Parathyroid adenoma (tissue), 2 donors: ENCODE data around the gene TP53INP2.
"Not testable (repeated sequence)": the region's sequence is repeated elsewhere in the genome, so short reads cannot be mapped to it uniquely, and the experiment has no call there.

Experiments
- H2AFZ ChIP-seq: fragments of 300-600 bp; sonication (generic); one replicate; pipeline ENCODE4 v1.7.0; 2017; ENCODE audit warnings: antibody characterized with exemption, mild to moderate bottlenecking
- H3K27ac ChIP-seq: fragments of 300-600 bp; sonication (generic); one replicate; pipeline ENCODE4 v1.7.0; 2017
- H3K27me3 ChIP-seq: fragments of 300-600 bp; sonication (generic); one replicate; pipeline ENCODE4 v1.7.0; 2017; ENCODE audit warnings: low read length; ENCODE audit not compliant: control insufficient read depth, insufficient read depth
- H3K36me3 ChIP-seq: fragments of 300-600 bp; sonication (generic); one replicate; pipeline ENCODE4 v1.7.0; 2017; ENCODE audit warnings: low read length; ENCODE audit not compliant: control insufficient read depth, insufficient read depth
- H3K4me1 ChIP-seq: fragments of 300-600 bp; sonication (generic); one replicate; pipeline ENCODE4 v1.7.0; 2017; ENCODE audit warnings: control low read depth
- H3K4me2 ChIP-seq: fragments of 300-600 bp; sonication (generic); one replicate; pipeline ENCODE4 v1.7.0; 2017; ENCODE audit warnings: low read length
- H3K4me3 ChIP-seq: fragments of 300-600 bp; sonication (generic); one replicate; pipeline ENCODE4 v1.7.0; 2017; ENCODE audit warnings: low read depth, low read length
- H3K79me2 ChIP-seq: fragments of 300-600 bp; sonication (generic); one replicate; pipeline ENCODE4 v1.7.0; 2017; ENCODE audit warnings: control low read depth
- H3K9ac ChIP-seq: fragments of 300-600 bp; sonication (generic); one replicate; pipeline ENCODE4 v1.7.0; 2017; ENCODE audit warnings: mild to moderate bottlenecking
- H3K9me3 ChIP-seq: fragments of 300-600 bp; sonication (generic); one replicate; pipeline ENCODE4 v1.7.0; 2017; ENCODE audit warnings: low read length; ENCODE audit not compliant: control insufficient read depth
- TF ChIP-seq, protein P1 (sequence below): fragments of 300-600 bp; sonication (generic); IDR thresholded peaks from one replicate; pipeline ENCODE4 v1.7.0; 2017; ENCODE audit warnings: antibody characterized with exemption, mild to moderate bottlenecking
- donor health status: primary hyperparathyroidism.

TP53INP2 gene

DNA sequence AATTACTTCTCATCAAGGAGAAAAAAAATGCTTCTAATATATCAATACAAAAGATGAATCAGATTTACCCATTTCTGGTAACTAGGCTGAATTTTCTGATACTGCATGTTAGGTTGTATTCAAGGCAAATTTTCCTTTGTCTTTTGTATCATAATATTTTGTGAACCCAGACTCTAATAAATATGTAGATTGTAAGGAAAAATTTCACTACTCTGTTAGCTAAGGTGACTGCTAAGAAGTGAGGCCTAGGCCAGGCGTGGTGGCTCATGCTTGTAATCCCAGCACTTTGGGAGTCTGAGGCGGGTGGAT is 12.7 kb downstream of the TP53INP2 start:
- no peaks in the 10 kb centered on the region for H3K9me3 ChIP-seq
- no peaks in the 10 kb centered on the region for H3K79me2 ChIP-seq
- TF ChIP-seq, protein P1, sequence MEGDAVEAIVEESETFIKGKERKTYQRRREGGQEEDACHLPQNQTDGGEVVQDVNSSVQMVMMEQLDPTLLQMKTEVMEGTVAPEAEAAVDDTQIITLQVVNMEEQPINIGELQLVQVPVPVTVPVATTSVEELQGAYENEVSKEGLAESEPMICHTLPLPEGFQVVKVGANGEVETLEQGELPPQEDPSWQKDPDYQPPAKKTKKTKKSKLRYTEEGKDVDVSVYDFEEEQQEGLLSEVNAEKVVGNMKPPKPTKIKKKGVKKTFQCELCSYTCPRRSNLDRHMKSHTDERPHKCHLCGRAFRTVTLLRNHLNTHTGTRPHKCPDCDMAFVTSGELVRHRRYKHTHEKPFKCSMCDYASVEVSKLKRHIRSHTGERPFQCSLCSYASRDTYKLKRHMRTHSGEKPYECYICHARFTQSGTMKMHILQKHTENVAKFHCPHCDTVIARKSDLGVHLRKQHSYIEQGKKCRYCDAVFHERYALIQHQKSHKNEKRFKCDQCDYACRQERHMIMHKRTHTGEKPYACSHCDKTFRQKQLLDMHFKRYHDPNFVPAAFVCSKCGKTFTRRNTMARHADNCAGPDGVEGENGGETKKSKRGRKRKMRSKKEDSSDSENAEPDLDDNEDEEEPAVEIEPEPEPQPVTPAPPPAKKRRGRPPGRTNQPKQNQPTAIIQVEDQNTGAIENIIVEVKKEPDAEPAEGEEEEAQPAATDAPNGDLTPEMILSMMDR: no peak
- no peak overlapping the region for H3K9ac ChIP-seq
- H3K4me1 ChIP-seq: no peaks in the 10 kb centered on the region
- no peak overlapping the region for H2AFZ ChIP-seq
- no peak overlapping the region for H3K4me3 ChIP-seq
- no peak overlapping the region for H3K27ac ChIP-seq
- H3K4me2 ChIP-seq: no peak overlapping the region
- H3K27me3 ChIP-seq: no peaks in the 10 kb centered on the region
- H3K36me3 ChIP-seq: no peaks in the 10 kb centered on the region

DNA sequence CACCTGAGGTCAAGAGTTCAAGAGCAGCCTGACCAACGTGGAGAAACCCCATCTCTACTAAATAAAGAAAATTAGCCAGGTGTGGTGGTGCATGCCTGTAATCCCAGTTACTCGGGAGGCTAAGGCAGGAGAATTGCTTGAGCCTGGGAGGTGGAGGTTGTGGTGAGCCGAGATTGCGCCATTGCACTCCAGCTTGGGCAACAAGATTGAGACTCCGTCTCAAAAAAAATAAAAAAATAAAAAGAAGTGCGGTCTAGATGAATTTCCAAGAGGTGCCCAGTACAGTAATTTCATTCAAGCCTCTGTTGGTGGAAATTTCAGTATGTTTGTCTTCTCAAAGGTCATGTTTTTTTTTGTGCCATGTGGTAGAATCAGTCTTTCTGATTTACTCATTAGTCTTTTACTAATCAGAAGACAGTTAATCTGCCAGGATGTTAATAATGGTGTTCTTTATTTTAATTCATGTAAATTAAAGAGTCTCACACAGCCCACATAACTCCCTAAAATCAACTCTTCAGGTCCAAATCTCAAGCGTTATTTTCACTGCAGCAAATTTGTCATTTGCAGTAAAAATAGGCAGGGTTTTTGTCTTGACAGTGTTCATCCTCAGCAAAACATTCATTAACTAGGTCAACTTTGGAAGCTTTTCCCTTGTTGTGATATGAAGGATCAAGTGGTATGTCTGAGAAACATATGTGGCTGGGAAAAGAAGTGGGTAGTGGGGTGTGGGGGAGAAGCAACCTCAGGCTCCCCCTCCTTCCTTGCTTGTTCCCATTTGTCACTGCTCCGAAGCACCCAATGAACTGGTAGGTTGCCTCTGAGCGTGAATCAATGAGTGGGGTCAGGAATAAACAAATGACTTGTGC is 13.3 kb downstream of the TP53INP2 start:
- H3K27me3 ChIP-seq: no peaks in the 10 kb centered on the region
- no peaks in the 10 kb centered on the region for H3K36me3 ChIP-seq
- no peak overlapping the region for H2AFZ ChIP-seq
- H3K9ac ChIP-seq: no peak overlapping the region
- H3K79me2 ChIP-seq: no peaks in the 10 kb centered on the region
- H3K4me1 ChIP-seq: no peaks in the 10 kb centered on the region
- H3K4me2 ChIP-seq: no peak overlapping the region
- no peaks in the 10 kb centered on the region for H3K9me3 ChIP-seq
- no peak overlapping the region for H3K27ac ChIP-seq
- H3K4me3 ChIP-seq: no peak overlapping the region
- TF ChIP-seq, protein P1: no peak

DNA sequence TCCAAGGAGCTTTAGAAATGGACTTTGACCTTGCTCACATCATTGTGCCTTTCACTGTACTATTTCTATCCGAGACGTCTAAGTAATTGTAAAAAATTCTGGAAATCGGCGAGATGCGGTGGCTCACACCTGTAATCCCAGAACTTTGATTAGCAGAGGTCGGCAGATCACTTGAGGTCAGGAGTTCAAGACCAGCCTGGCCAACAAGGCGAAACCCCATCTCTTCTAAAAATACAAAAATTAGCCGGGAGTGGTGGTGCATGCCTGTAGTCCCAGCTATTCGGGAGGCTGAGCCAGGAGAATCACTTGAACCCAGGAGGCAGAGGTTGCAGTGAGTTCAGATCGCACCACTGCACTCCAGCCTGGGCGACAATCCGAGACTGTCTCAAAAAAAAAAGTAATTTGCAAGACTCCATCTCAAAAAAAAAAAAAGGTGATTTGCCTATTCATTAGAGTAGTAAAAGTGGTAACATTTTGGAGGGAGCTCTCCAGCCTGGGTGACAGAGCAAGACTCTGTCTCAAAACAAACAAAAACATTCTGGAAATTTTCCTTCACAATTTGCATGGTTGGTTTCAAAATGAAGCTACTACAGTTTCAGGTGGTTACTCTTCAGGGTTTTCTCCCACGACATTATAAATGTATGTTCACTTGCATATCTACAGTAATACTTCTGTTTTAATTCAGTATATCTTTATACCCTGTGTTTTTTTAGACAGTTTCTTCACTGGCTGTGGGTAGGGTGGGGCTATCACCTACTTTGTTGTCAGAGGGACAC is 15.3 kb downstream of the TP53INP2 start:
- not testable (repeated sequence) for H3K27me3 ChIP-seq, H3K36me3 ChIP-seq, H3K27ac ChIP-seq, H2AFZ ChIP-seq, H3K4me1 ChIP-seq, H3K4me2 ChIP-seq, H3K9me3 ChIP-seq, H3K9ac ChIP-seq, H3K79me2 ChIP-seq, H3K4me3 ChIP-seq

DNA sequence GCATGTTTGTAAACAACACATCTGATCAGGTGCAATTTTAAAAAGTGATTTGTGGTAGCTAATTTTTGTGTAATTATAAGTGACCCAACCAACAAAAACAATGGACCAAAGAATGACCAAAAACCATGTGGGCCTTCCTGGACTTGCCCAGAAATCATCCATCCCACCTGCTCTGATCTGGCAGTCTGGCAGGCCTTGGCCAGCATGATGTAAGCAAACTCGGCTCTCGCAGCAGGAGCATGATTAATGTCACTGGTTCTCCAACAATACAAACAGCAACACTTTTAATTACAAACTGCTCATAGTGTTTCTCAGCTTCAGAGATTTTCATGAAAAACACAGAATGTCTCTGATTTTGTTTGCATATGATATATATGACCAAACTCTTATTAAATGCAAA is 16.1 kb downstream of the TP53INP2 start:
- H3K4me1 ChIP-seq: no peaks in the 10 kb centered on the region
- H3K4me3 ChIP-seq: no peak overlapping the region
- H3K27ac ChIP-seq: no peak overlapping the region
- no peak overlapping the region for H2AFZ ChIP-seq
- H3K27me3 ChIP-seq: no peaks in the 10 kb centered on the region
- H3K36me3 ChIP-seq: no peaks in the 10 kb centered on the region
- H3K9ac ChIP-seq: no peak overlapping the region
- no peaks in the 10 kb centered on the region for H3K9me3 ChIP-seq
- TF ChIP-seq, protein P1: no peak
- no peak overlapping the region for H3K4me2 ChIP-seq
- no peaks in the 10 kb centered on the region for H3K79me2 ChIP-seq

DNA sequence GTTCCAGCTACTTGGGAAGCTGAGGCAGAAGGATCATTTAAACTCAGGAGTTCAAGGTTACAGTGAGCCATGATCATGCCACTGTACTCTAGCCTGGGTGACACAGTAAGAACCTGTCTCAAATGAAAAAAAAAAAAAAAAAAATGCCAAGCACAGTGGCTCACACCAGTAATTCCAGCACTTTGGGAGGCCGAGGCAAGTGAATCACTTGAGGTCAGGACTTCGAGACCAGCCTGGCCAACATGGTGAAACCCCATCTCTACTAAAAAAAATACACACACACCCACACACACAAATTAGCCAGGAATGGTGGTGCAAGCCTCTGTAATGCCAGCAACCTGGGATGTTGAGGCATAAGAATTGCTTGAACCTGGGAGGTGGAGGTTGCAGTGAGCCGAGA is 18.4 kb downstream of the TP53INP2 start:
- not testable (repeated sequence) for H3K4me2 ChIP-seq, H3K9ac ChIP-seq, H3K9me3 ChIP-seq, H3K4me1 ChIP-seq, H3K4me3 ChIP-seq, H3K27ac ChIP-seq, H2AFZ ChIP-seq, H3K79me2 ChIP-seq, H3K36me3 ChIP-seq, H3K27me3 ChIP-seq
